Neural cell (in vitro differentiated cells): Measurements from ENCODE around the gene TMED9.

Source experiments
- EZH2 ChIP-seq: fragments of 200-600, 300-800 bp; shearing (Covaris generic), sonication (generic); IDR thresholded peaks from 2 replicates; pipeline ENCODE4 v1.6.1; 2014; ENCODE audit warnings: antibody characterized with exemption, low read length, borderline replicate concordance, mild to moderate bottlenecking; ENCODE audit not compliant: insufficient read depth, poor library complexity, severe bottlenecking
- MXI1 ChIP-seq: fragments of 450-650 bp; conservative IDR thresholded peaks from 2 replicates; pipeline ENCODE4 v1.6.1; 2014; ENCODE audit warnings: antibody characterized with exemption, mild to moderate bottlenecking; ENCODE audit not compliant: poor library complexity, severe bottlenecking
- RAD21 ChIP-seq: fragments of 450-650 bp; conservative IDR thresholded peaks from 2 replicates; pipeline ENCODE4 v1.6.1; 2014; ENCODE audit warnings: antibody characterized with exemption, mild to moderate bottlenecking, moderate library complexity
- TAF1 ChIP-seq: IDR thresholded peaks from 2 replicates; pipeline ENCODE4 v1.6.1; 2012; ENCODE audit warnings: low read depth
- TF ChIP-seq, protein P1 (sequence below): fragments of 450-650 bp; IDR thresholded peaks from 2 replicates; pipeline ENCODE4 v1.5.1; 2014; ENCODE audit warnings: antibody characterized with exemption, mild to moderate bottlenecking, moderate library complexity; ENCODE audit not compliant: poor library complexity, severe bottlenecking
- TF ChIP-seq, protein P2 (sequence below): IDR thresholded peaks from 2 replicates; pipeline ENCODE4 v1.6.1; 2012; ENCODE audit warnings: borderline replicate concordance

DNA sequence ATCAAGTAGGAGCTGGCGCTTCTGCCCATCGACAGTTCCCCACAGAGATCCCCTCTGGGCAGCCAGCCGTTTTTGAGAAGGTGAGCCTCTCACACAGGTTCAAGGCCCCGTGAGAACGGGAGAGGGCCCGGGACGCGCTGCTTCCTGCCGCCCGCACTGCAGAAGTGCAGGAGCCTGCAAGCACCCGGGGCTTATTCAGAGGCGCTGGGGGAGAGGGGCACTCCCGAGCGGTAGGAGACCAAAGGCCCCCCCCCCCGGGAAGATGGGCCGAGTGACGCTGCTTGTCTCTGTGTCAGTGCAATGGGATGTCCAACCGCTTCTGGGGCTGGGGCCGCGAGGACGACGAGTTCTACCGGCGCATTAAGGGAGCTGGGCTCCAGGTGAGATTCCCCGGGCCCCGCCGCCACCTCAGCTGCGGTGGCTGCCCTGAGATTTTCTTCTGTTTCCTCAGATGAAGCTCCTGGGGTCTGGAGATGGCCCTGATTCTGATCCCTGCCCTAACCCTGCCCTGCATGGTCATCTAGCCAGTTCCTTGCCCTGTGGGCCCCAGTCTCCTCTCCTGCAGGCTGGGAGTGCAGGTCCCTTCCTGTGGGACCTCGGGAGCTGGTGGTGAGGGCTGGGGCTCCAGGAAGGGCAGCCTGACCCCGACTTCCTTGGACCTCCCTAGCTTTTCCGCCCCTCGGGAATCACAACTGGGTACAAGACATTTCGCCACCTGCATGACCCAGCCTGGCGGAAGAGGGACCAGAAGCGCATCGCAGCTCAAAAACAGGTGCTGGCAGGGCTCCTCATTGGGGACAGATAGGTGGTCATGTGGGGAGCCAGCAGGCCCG lies 16.5 kb downstream of the TMED9 start:
- TF ChIP-seq, protein P1, sequence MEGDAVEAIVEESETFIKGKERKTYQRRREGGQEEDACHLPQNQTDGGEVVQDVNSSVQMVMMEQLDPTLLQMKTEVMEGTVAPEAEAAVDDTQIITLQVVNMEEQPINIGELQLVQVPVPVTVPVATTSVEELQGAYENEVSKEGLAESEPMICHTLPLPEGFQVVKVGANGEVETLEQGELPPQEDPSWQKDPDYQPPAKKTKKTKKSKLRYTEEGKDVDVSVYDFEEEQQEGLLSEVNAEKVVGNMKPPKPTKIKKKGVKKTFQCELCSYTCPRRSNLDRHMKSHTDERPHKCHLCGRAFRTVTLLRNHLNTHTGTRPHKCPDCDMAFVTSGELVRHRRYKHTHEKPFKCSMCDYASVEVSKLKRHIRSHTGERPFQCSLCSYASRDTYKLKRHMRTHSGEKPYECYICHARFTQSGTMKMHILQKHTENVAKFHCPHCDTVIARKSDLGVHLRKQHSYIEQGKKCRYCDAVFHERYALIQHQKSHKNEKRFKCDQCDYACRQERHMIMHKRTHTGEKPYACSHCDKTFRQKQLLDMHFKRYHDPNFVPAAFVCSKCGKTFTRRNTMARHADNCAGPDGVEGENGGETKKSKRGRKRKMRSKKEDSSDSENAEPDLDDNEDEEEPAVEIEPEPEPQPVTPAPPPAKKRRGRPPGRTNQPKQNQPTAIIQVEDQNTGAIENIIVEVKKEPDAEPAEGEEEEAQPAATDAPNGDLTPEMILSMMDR: no peak
- TF ChIP-seq EZH2: no peak
- no peak for TF ChIP-seq TAF1
- no peak for TF ChIP-seq RAD21
- TF ChIP-seq, protein P2, sequence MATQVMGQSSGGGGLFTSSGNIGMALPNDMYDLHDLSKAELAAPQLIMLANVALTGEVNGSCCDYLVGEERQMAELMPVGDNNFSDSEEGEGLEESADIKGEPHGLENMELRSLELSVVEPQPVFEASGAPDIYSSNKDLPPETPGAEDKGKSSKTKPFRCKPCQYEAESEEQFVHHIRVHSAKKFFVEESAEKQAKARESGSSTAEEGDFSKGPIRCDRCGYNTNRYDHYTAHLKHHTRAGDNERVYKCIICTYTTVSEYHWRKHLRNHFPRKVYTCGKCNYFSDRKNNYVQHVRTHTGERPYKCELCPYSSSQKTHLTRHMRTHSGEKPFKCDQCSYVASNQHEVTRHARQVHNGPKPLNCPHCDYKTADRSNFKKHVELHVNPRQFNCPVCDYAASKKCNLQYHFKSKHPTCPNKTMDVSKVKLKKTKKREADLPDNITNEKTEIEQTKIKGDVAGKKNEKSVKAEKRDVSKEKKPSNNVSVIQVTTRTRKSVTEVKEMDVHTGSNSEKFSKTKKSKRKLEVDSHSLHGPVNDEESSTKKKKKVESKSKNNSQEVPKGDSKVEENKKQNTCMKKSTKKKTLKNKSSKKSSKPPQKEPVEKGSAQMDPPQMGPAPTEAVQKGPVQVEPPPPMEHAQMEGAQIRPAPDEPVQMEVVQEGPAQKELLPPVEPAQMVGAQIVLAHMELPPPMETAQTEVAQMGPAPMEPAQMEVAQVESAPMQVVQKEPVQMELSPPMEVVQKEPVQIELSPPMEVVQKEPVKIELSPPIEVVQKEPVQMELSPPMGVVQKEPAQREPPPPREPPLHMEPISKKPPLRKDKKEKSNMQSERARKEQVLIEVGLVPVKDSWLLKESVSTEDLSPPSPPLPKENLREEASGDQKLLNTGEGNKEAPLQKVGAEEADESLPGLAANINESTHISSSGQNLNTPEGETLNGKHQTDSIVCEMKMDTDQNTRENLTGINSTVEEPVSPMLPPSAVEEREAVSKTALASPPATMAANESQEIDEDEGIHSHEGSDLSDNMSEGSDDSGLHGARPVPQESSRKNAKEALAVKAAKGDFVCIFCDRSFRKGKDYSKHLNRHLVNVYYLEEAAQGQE: no peak
- TF ChIP-seq MXI1: no peak
